NCI-H526 (cell line): ENCODE data around the gene ABTB2.

Experiments
- DNase-seq, 2 experiments: peaks; one replicate each; lab custom pipeline; 2025; lab: John Stamatoyannopoulos, UW

ABTB2 gene

DNA sequence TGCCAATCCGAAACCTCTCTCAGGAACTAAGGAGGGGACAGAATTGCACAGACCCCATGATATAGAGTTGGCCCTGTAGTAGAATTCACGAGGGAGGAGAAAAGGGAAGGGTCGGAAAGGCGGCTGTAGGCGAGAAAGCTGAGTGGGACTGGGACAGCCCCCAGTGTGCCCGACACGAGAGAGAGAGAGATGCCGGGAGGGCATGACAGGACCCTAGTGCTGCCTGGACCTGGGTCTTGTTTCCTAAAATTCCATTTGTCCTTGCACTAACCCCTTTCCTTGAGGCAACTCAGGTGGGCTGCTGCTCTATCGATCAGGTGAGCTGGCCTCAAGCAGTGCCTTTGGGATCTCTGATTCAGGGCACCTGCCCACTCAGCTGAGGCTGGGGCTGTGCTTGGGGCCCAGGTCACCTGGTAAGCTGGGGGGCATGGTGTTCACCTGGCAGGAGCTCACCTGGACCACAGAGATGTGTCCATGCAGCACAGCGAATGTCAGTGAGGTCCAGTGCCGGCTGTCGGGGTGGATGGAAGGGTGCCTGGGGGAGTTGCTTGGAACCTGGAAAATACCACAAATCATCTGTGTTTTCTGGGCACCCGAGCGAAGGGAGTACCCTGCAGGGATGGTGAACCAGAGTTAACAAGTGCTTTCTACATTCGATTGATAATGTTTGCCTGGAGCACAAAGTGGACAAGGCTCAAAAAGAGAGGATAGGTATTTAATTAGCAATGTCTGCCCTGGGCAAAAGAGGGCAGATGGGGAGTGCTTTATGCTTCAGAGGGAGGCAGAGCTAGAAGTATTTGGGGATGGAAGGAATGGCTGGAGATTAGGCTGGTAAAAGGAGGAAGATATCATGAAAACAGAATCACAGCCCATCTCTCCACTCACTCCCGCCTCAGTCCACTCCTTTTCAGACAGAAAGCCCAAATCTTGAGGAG lies 190.7 kb downstream of the ABTB2 start:
- DNase-seq: no peak

- peak in 1 of 2 experiments; percentile 40 for DNase-seq
Measured at GRCh38 chr11:34165786-34166555, 191.8 kb downstream of the ABTB2 start.

GRCh38 chr11:34165121-34165520 lies 192.7 kb downstream of the ABTB2 start:
- no peak for DNase-seq

DNA sequence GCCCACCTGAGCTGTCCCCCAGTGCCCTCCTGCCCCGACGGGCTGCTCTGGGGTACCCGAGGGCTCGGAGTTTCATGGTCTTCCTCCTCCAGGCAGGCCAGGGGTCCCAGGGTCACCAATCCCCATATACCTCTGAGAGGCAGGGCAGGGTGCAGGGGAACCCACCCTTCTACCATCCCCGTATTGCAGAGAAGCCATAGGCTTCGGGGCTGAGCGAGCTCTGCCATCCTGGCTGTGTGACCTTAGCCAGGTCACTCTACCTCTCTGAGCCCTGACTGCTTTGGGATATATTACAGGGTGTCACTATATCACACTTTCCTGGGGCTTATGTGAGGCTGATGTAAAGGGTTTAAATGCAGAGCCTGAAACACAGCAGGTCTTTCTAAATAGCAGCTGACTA lies 195.0 kb downstream of the ABTB2 start:
- no peak for DNase-seq

GRCh38 chr11:34162493-34162820 lies 195.4 kb downstream of the ABTB2 start:
- DNase-seq: no peak

GRCh38 chr11:34161812-34162492 lies 195.9 kb downstream of the ABTB2 start:
- DNase-seq: no peak

DNA sequence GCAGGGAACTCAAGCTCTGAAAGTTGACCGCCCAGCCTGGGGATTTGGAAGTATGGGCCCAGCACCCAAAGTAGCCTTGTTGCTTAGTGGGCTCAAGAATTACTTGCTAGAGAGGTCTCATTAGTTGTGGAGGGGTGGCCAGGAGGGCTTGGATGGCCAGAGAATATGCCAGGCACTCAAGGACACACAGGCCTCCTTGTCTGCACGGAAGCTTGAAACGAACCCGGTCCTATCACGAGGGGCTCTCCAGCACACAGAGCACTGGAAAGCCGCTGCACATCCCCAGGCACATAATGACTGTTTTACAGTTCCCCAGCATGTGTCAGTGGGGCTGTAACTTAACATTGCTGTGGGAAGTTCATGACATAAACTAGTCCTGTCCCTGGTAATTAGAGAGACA lies 196.4 kb downstream of the ABTB2 start:
- no peak for DNase-seq

GRCh38 chr11:34160791-34161190 lies 197.0 kb downstream of the ABTB2 start:
- DNase-seq: no peak

- DNase-seq: no peak
Measured at GRCh38 chr11:34160049-34160721, 197.6 kb downstream of the ABTB2 start.

- no peak for DNase-seq
Measured at GRCh38 chr11:34158661-34159060, 199.1 kb downstream of the ABTB2 start.

GRCh38 chr11:34157163-34157562 lies 200.6 kb downstream of the ABTB2 start:
- no peak for DNase-seq

GRCh38 chr11:34155757-34156062 lies 202.1 kb downstream of the ABTB2 start:
- no peak for DNase-seq

- no peak for DNase-seq
Measured at GRCh38 chr11:34155057-34155756, 202.6 kb downstream of the ABTB2 start.

DNA sequence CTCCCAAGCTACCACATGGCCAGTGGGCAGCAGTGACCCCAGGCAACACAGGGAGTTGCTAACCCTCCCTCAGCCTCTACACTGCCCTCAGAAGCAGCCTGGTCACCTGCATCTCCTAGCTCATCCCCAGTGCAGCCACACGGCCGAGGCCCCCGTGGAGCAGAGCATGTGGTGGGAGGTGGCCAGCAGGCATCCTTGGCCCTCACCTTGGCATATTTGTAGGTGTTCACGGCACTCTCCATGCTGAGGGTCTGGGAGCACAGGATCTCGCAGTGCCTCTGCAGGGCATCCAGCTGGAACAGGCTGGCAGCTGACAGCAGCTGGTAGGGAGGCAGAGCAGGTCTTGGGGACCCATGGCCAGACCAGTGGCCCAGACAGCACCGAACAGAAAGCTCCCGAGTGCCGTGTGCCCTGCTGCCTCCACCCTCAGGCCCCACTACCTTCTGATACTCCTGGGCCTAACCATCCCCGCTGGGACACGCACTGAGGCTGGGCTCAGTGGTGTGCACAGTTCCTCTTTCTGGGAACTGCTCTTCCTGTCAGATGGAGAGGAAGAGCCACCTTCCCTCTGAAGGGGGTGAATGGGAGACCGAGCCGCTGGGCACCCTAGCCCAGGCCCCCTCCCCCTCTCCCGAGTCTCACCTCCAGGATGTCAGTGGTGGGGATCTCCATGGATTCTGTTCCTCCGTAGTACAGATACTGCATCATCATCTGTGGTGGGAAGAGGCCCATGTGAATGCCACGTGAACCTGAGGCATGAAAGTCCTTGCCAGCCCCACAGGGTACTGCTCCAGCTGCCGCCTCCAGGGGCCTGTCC lies 203.5 kb downstream of the ABTB2 start:
- no peak for DNase-seq

DNA sequence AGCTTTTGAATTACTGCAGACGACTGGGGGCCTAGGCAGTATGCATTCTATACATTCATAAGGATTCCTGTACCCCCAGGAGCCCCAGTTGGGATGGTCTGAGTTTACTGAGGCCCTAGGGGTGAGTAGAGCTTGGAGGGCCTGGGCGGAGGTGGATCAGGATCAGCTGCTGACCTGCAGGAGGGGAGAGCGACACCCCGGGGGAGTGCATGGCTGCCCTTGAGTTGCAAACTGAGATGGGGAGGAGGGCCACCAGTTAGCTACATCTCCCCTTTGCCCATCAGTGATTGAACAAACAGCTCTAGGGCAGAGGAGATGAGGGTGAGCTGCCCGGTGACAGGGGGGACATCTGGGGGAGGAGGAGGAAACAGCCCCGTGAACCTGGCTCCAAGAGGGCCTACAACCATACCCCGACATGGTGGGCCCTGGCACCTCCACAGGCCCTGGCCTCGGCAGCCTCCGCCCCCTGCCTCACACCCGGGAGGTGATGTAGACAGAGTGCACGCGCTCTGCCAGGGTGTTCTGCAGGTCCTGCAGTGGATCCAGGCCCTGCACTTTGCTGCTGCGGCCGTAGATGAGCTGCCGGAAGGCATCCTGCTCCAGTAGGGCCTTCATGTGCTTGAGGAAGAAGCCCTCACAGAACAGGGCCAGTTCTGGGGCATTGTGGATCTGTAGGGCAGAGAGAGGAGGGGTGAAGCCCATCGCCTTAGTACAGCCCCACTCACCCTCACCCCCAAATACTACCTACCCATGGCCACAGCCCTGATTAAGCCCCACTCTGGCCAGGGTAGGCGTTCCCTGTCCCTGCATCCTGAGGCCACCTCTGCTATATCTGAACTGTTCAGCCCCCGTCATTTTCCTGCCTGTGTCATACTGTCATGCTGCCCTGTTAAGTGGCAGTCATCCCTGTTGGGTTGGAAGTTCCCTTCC lies 205.6 kb downstream of the ABTB2 start:
- DNase-seq: no peak

GRCh38 chr11:34151166-34151565 lies 206.6 kb downstream of the ABTB2 start:
- no peak for DNase-seq

DNA sequence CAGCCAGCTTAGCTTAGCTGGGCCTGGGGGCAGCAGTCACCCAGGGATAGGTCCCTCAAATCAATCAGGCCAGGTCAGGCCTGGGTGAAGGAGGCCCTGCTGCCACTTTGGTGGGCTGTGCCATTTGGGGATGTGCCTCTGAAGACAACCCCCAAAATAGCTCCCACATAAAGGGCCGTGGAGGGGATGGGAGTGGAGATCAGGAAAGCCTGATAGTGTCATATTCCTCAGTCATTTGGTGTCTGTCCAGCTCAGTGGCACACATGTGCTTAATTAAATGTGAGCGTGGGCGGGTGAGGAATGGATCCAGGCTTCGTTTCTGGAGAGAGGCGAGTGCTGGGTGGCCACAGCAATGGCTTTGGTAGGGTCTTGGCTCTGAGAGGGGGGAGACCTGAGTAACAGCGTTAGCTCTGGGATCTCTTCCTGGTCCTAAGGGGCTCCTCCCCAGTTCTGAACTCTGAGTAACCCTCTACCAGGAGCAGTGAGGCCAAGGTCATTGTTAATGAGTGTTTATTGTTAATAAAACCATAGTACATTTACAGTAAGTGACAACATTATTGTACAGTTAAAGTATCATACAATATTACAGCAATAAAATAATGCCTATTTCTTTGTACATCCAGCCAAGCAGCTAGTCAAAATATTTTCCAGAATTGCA lies 207.2 kb downstream of the ABTB2 start:
- DNase-seq: no peak

DNA sequence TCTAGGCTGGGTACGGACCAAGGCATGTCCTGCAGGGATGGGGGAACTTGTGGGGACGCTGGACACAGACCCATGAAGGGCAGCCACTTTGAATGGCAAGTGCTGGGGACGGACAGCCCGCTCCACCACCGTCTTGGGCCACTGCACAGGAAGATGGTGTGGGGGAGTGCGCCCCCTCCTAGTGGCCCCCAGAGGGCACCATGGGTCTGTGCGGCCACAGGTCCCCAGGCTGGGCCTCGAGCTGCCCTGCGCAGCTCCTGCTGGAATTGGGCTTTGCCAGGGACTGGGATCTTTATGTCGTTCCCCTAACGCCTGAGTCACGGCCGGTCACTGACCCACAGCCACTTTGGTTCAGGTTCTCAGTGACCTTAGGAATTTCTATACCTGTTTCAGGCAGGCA lies 208.0 kb downstream of the ABTB2 start:
- peak in 1 of 2 experiments; percentile 19 for DNase-seq

DNA sequence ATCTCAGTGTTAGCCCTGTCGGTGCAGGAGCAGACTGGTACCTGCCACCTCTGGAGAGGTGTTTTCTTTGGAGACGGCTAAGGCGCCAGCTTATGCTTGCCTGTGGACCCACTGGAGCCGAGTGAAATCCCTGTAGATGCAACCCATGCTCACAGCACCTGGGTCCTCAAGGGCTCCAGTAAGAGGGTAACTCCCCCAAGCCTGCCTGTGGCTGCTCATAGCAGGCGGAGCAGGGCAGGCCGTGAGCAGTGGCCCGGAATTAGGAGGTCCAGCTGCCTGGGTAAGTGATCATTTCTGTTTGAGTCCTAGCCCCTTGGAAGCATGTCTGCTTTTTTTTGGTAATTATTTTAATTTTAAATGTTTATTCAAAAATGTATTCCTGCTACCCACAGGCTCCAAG lies 208.5 kb downstream of the ABTB2 start:
- DNase-seq: no peak
